Activated T-helper 9 cell treated with anti-CD3 and anti-CD28 coated beads, Interleukin-2, amount 50 U/mL, for 16 hours (primary cell): ENCODE results near the gene SMPD3.

ENCODE experiments used
- DNase-seq: peaks from one replicate; pipeline ENCODE4 v3.0.0-alpha.2; 2020; ENCODE audit warnings: low read depth

The SMPD3 gene

GRCh38 chr16:68403177-68403576 lies 45.1 kb downstream of the SMPD3 start:
- no peak for DNase-seq

GRCh38 chr16:68402748-68403040 lies 45.6 kb downstream of the SMPD3 start:
- DNase-seq, result no peak

- no peak for DNase-seq
These were observed 46.2 kb downstream of the SMPD3 start for GRCh38 chr16:68401871-68402747.

GRCh38 chr16:68400924-68401460 lies 47.3 kb downstream of the SMPD3 start:
- no peak for DNase-seq

- DNase-seq, result no peak
These were observed 48.0 kb downstream of the SMPD3 start for GRCh38 chr16:68400083-68400923.

GRCh38 chr16:68399456-68399855 lies 48.9 kb downstream of the SMPD3 start:
- DNase-seq, result no peak

GRCh38 chr16:68397710-68398201 lies 50.6 kb downstream of the SMPD3 start:
- DNase-seq, result no peak

GRCh38 chr16:68396481-68396880 lies 51.8 kb downstream of the SMPD3 start:
- DNase-seq, result peak; percentile 15

- DNase-seq, result no peak
These were observed 52.5 kb downstream of the SMPD3 start for GRCh38 chr16:68395815-68396214.

GRCh38 chr16:68395167-68395786 lies 53.0 kb downstream of the SMPD3 start:
- no peak for DNase-seq

- no peak for DNase-seq
These were observed 55.0 kb downstream of the SMPD3 start for GRCh38 chr16:68393333-68393732.

- no peak for DNase-seq
These were observed 58.4 kb downstream of the SMPD3 start for GRCh38 chr16:68389750-68390371.

GRCh38 chr16:68389006-68389405 lies 59.3 kb downstream of the SMPD3 start:
- no peak for DNase-seq

- no peak for DNase-seq
These were observed 60.2 kb downstream of the SMPD3 start for GRCh38 chr16:68388124-68388523.

GRCh38 chr16:68387301-68387700 lies 61.0 kb downstream of the SMPD3 start:
- DNase-seq, result no peak

- no peak for DNase-seq
These were observed 61.7 kb downstream of the SMPD3 start for GRCh38 chr16:68386628-68387027.

GRCh38 chr16:68385371-68385770 lies 62.9 kb downstream of the SMPD3 start:
- DNase-seq, result no peak

- no peak for DNase-seq
These were observed 63.8 kb downstream of the SMPD3 start for GRCh38 chr16:68384288-68385161.

- DNase-seq, result no peak
These were observed 64.5 kb downstream of the SMPD3 start for GRCh38 chr16:68383858-68384257.

- DNase-seq, result no peak
These were observed 66.0 kb downstream of the SMPD3 start for GRCh38 chr16:68382296-68382718.

GRCh38 chr16:68381363-68381724 lies 67.0 kb downstream of the SMPD3 start:
- DNase-seq, result no peak
